OCI-M2 (cell line): ENCODE results near the gene DAGLB.
A peak's percentile ranks its signal among the peaks of the same experiment; 100 is the strongest.
"Not testable (repeated sequence)": the region's sequence is repeated elsewhere in the genome, so short reads cannot be mapped to it uniquely, and the experiment has no call there.

Experiments
- DNase-seq: peaks from one replicate; lab custom pipeline; 2025; ENCODE audit not compliant: unreplicated experiment; lab: John Stamatoyannopoulos, UW

The DAGLB gene

DNA sequence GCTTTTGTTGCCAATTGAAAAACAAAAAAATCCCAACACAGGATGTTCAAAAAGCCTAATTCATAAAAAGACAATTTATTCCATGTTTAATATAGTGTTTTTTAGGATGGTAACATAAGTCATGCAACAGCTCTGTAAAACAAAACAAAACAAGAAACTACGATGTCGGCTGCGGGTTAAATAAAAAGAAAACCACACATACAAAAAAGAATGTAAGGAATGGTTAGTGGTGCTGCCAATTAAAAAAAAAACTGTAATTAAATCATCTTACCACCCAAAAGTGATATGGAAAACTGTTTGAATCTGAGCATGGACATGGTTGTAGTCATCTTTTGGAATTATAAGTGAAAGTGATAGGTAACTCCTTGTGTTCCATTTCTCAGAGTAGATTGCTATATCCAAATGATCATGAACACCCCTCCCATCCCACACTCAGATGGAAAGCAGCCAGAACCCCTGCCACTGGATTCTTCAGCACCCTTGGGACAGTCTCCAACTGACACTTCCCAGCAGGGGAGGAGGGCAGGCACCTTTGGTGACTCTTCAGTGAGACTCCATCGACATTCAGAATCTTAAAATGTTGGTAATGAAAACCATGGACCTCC lies 14.3 kb upstream of the DAGLB start:
- no peak for DNase-seq

DNA sequence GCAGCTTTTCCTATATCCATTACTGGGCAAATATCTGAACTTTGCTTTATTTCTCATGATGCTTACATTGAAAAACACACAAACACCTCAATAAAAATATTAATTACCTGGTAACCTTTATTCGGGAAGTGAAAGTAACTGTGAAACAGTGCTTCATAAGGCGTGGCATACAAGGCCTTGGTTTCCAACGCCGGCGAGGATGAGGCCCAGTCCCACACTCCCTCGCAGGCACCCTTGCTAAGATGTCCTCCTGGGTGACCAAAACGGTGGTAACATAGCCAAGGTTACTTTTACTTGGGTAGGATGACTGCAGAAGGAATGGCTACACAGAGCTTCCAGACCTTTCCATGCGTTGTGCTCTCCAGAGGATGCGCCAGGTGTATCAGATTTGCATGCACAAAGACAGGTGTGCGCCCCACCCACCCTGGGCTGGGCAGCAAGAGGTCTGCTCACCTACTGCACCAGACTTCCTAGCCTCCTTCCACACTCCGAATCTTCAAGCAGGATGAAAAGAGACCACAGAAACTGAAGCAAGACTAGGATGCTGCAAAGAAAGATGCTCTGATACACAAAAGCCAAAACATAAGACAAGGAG lies 13.3 kb upstream of the DAGLB start:
- no peak for DNase-seq

DNA sequence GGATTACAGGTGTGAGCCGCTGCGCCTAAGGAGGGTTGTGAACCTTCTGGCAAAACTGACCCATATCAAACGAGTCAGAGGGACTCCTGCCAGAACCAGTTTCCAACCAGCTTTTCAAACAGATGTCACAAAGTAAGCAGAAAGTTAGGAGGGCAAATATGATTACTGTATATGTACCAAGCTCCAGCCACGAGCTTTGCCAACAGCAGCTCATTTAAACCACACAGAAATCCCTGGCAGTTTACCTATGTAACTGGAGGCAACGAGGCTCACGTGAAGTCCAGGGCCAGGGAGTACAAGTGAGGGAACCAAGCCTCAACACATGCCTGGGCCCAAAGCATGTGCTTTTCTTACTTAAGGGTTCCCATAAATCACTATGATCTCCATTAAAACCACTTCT lies 12.5 kb upstream of the DAGLB start:
- DNase-seq = no peak

DNA sequence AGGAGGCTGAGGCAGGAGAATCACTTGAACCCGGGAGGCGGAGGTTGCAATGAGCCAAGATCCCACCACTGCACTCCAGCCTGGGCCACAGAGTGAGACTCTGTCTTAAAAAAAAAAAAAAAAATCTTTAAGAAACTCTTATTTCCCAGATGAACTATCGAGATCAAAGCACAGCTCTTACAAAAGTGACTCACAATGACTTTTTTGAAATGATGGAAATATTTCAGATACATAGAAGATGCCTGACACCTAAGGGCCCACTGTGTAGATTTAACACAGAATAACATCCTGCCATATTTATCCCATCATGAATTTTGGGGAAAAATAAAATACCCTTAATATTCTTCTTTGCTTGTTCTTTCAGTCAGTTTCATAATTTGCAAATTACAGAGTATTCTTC lies 10.9 kb upstream of the DAGLB start:
- not testable (repeated sequence) for DNase-seq

DNA sequence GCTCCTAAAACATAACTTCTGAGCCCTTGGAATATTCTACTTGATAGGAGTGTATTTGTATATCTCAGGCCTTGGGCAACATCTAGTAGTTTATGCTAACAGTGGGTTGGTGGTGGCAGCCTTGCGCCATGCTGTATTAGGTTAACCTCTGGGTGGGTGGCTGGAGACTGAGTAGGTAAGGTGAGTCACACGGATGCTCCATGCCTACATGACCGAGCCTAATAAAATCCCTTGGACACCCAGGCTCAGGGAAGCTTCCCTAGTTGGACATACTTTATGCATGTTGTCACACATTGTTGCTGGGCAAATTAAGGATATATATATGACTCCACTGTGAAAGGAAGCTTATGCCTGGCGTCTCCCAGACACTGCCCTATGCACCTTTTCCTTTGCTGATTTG lies 6.0 kb upstream of the DAGLB start:
- no peak for DNase-seq

DNA sequence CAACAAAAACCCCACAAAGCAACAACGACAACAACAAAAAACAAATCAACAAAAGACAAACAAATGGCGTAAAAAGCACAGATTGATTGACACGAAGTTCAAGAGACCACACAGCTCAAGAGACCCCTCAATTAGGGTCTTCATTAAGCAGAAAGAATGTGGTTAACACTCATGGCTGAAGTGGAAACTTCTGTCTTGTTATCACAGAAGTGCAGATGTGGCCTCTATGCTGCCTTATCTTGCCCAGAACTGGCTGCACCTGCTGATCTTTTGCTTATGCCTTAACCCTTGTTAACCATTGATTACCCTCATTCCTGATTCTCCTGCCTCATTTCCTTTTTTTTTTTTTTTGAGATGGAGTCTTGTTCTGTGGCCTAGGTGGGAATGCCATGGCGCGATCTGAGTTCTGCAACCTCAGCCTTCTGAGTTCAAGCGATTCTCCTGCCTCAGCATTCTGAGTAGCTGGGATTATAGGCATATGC lies 3.5 kb upstream of the DAGLB start:
- DNase-seq = no peak

DNA sequence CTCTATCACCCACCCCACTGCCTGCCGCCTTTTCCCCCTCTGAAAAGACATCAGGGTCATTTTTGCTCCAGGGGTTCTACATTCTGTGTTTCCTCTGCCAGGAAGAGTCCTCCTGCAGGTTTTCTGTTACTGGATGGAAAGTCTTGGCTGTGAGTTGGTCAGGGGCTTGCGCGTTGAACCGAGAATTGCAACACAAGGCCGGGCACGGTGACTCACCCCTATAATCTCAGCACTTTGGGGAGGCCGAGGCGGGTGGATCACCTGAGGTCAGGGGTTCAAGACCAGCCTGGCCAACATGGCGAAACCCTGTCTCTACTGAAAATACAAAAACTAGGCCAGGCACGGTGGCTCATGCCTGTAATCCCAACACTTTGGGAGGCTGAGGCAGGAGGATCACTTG lies 2.8 kb upstream of the DAGLB start:
- DNase-seq = not testable (repeated sequence)

DNA sequence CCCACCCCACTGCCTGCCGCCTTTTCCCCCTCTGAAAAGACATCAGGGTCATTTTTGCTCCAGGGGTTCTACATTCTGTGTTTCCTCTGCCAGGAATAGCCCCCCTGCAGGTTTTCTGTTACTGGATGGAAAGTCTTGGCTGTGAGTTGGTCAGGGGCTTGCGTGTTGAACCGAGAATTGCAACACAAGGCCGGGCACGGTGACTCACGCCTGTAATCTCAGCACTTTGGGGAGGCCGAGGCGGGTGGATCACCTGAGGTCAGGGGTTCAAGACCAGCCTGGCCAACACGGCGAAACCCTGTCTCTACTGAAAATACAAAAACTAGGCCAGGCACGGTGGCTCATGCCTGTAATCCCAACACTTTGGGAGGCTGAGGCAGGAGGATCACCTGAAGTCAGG lies 2.1 kb upstream of the DAGLB start:
- not testable (repeated sequence) for DNase-seq

DNA sequence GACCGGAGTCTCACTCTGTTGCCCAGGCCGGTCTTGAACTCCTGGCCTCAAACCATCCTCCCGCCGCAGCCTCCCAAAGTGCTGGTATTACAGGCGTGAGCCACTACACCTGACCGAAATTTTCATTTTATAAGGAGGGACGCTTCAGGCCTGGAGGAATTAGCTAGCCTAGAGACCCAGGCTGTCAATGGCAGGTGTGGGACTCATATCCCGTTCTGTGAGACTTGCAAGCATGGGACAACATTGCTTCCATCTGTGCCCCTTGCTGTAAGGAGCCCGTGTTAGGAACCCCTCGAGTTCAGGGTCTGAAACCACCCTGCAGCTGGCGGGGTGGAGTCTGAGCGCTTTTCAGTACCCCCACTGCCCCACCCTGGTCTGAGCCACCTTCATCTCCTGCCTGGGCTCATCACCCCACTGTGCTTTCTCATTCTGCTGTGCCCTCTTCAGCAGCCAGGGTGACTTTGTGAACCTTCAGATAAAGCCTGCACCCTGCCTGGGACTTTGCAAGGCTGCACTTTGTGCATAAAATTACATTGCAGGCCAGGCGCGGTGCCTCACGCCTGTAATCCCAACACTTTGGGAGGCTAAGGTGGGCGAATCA lies 1.3 kb upstream of the DAGLB start:
- no peak for DNase-seq

DNA sequence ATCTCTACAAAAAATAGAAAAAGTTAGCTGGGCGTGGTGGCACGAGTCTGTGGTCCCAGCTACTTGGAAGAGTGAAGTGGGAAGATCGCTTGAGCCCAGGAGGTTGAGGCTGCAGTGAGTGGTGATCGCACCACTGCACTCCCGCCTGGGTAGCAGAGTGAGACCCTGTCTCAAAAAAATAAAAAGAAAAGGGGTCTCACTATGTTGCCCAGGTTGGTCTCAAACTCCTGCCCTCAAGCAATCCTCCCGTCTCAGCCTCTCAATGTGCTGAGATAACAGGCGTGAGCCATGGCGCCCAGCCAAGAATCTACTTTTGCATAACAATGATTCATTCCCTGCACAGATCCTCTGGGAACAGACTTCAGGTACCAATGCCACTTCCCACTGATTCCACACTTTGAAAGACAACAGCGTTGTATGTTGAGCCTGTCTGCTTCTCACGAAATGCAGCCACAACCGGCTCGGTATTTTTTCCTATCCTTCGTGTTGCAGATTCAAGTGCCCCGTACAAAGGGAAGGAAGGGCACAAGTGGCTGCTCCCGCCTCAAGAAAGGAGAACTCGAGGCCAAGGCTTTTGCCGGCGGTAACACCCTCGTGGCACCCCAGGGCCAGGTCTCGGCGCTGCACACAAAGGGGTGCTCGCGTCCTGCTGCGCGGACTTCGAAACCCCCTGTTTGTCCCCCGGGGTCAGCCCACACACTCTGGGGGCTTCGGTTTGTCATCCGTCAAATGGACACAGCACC lies 745 bp downstream of the DAGLB start:
- no peak for DNase-seq

DNA sequence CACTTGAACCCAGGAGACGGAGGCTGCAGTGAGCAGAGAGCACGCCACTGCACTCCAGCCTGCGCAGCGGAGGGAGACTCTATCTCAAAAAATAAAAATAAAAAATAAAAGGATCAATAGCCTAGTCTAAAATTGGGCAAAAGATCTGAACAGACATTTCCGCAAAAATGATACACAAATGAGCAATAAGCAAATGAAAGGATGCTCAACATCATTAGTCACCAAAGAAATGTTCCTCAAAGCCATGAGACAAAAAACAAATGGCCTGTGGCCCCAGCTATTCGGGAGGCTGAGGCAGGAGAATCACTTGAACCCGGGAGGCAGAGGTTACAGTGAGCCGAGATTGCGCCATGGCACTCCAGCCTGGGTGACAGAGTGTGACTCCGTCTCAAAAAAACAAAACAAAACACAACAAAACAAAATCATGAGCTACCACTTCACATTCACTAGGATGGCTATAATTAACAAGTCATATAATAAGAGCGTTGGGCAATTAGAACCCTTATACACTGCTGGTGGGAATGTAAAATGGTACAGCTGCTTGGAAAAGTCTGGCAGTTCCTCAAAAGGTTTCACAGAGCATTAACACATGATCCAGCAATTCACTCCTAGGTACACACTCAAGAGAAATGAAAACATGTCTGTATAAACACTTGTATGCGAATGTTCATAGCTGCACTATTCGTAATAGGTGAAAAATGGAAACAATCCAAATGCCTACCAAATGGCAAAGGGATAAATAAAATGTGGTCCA lies 3.1 kb downstream of the DAGLB start:
- no peak for DNase-seq

DNA sequence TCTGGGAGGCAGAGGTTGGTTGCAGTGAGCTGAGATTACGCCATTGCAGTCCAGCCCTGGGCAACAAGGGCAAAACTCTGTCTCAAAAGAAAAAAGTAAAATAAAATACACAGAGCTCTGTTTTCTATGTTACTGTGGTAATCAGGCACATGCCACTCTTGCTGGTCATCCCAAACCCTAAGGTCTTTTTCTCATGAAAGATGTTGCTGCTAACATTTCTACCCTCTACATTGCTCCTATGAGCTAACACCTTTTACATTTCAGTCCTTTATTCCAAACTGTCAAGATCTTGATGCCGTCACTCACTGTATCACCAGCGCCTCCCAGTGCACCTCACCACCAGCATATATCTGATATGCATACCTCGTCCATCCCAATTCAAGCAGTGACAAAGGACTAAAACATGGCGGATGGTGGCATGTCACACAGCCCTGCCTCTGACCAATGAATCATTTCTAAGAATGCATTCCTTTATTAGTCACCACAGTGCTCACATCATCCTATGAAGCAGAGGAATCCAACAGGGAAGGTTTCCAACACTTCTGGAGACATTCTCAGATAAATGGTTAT lies 4.3 kb downstream of the DAGLB start:
- DNase-seq = no peak

DNA sequence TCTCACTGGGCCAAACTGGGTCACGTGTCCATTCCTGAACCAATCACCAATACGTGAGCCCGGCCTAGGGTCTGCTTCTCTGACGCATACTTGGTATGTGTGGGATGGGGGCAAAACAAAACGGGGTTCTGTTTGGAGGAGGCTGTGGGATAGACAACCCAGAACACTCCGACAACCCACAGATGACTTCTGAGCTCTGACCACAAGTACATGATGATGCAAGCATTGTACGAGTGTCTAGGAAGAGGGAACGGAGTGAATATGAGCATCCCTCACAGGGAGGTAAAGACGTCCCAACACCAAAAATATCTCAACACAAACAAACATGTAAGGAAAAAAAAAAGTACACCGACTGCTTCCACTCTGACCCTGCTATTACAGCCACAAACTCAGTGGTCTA lies 5.6 kb downstream of the DAGLB start:
- DNase-seq = no peak

DNA sequence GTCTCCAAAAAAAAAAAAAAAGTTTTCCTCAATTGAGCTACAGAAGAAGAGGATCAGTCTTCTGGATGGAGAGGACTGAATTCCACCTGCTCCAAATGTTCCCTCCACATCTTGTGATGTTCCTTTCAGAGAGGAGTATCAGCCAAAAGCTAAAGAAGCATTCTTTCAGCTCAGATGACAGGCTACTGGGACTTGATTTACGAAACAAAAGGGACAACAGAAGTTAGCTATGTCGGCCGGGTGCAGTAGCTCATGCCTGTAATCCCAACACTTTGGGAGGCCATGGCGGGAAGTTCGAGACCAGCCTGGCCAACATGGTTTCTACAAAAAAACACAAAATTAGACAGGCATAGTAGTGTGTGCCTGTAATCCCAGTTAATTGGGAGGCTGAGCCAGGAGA lies 7.4 kb downstream of the DAGLB start:
- DNase-seq = no peak

DNA sequence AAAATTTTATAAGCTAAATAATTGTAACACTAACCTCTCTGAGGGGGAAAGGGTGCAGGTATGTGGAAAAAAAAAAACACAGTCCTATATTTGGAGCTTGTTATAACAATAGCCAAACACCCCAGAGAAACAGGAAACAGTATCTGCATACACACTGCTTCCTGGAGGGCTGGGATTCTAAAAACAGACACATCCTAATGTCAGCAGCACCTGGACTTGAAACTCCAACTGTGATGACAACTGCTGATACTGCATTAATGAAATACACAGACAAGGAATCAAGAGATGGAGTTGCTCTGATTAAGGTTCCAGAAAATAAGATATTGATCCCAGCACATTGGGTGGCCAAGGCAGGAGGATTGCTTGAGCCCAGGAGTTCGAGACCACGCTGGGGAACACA lies 9.3 kb downstream of the DAGLB start:
- DNase-seq = no peak

DNA sequence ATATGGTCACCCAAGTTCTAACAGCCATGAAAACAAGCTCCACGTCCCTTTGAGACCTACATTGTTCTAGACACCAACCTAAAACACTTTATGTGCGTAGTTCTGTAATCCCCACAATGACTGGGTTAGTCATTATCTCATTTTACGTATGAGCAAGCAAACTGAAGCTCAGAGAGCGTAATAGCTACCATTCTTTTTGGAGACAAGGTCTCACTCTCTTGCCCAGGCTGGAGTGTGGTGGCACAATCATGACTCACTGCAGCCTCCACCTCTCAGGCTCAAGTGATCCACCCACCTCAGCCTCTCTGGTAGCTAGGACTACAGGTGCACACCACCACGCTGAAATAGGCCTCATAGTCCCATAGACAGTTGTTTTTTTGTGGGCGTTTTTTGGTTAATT lies 10.5 kb downstream of the DAGLB start:
- DNase-seq = no peak

DNA sequence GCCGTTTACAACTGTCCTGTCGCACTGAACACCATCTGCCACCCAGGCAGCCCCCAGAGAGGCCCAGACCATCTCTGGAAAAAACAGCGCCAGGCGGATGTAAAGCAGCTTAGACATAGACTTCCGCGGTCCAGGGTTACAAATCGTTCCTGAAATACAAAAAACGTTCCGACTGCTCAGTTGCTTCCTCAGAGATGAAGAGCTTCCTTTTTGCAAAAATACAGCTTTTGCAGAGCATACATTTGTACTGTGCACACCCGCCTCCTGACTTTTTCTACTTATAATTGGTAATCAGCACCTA lies 11.4 kb downstream of the DAGLB start:
- DNase-seq = no peak

DNA sequence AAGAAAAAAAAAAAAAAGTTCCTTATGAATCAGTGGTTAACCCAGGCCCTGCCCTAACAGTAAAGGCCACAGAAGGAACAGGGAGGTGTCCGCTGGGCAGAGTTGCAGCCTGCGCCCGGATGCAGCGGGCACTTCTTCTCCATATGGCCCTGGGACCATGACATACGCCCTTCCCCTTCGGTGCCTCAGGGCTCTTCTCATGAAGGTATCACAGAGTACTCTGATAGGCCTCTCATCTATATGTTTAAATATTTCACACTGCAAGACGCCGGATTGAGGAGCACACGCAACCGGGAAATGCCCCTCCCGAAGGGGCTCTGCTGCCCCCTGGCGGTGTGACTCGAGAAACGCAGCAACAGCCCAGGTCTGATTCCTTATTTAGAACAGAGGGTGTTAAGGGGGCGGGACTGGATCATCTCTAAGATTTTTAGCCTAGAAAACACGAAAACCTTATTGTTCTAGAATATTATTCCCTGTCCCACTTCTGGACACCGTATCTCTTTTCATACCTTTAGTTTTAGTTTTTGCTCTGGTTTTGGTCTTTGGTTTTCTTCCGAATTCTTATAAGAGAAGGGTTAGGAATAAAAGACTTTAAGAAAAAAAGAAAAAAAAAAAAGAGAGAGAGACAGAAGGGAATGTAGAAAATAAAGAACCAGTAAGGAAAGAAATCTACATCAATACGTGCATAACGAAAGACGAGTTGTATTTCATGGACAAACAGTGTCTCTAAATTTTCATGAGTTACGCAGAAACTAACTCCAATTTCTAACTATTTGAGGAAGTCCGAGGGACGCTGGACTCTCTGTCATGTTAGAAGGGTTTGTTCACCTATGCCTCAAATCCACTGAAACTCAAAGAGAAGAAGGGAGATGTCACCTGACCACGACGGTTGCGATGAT lies 12.0 kb downstream of the DAGLB start:
- DNase-seq = peak; percentile 27

DNA sequence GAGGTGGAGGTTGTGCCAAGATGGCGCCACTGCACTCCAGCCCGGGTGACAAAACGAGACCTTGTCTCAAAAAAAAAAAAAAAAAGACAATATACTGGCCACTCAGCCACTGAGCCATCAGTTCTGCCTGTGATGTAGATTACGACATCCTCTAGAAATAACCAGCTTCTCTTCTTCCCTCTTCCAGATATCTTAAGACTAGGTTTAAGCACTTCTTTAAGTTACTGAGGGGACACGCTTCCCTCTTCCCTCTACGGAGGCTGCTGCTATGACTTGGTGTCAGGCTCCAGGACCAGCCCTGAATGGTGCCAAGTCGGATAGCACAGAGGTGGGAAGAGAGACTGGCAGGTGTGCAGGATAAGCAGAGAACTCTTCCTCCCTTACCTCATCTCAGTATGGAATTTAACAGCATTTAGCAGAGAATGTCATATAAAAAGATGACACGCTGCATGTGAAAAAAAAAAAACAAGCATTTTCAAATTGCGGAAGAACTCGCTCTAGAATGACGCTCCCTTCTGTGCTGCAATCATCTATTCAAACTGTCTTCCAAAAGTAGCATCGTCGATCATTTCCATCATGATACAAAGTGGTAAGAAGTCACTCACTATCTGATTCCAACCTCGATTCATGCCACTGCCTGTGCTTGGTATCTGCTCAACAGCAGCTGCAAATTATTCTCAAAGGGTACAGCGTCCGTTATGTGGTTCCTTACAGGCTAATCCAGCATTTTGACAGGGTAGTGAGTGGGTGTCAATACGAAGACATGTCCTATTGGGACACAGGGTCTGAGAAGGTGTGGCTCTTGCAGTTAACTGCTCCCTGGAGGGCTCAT lies 13.8 kb downstream of the DAGLB start:
- no peak for DNase-seq
